CD14-positive monocyte (primary cell): Measurements from ENCODE around the gene GINS1. TPM values are rescaled to one million over a fixed set of nuclear protein-coding genes. Genes with fewer than 3 reads are reported as not detected.

Experiments used
- DNase-seq, 3 donors: peaks; one replicate each; pipeline ENCODE4 v3.0.0-alpha.2; 2011 to 2022
- H2AFZ ChIP-seq: 2 replicates; pipeline ENCODE4 v1.6.0; 2012; ENCODE audit warnings: mild to moderate bottlenecking, low read depth, low read length, inconsistent platforms; ENCODE audit not compliant: insufficient read depth, poor library complexity, severe bottlenecking
- H3K27ac ChIP-seq, 2 donors: 1 replicate in 1 of 2; 2 replicates in 1 of 2; pipeline ENCODE4 v1.5.1; 2012 to 2013; ENCODE audit warnings: low read length in 2 of 2, control low read depth in 1 of 2, inconsistent platforms in 1 of 2, low read depth in 1 of 2, mild to moderate bottlenecking in 1 of 2
- H3K27me3 ChIP-seq, 2 donors: one replicate each; pipeline versions ENCODE4 v1.6.0 to v1.6.1; 2011 to 2013; ENCODE audit warnings: low read length in 2 of 2; ENCODE audit not compliant: control insufficient read depth in 2 of 2, insufficient read depth in 2 of 2
- H3K36me3 ChIP-seq, 2 donors: replicated peaks in 1 of 2; 1 replicate in 1 of 2; 2 replicates in 1 of 2; pipeline versions ENCODE4 v1.5.1 to v1.6.1; 2012 to 2013; ENCODE audit warnings: low read length in 2 of 2, control low read depth in 1 of 2, inconsistent platforms in 1 of 2, mild to moderate bottlenecking in 1 of 2; ENCODE audit not compliant: insufficient read depth in 2 of 2, control insufficient read depth in 1 of 2
- H3K4me1 ChIP-seq, 2 donors: 1 replicate in 1 of 2; 2 replicates in 1 of 2; pipeline versions ENCODE4 v1.5.1 to v1.6.1; 2012 to 2013; ENCODE audit warnings: low read length in 2 of 2, control low read depth in 1 of 2, inconsistent platforms in 1 of 2, mild to moderate bottlenecking in 1 of 2, moderate library complexity in 1 of 2; ENCODE audit not compliant: insufficient read depth in 2 of 2, control insufficient read depth in 1 of 2
- H3K4me2 ChIP-seq: replicated peaks from 2 replicates; pipeline ENCODE3; 2012; ENCODE audit warnings: low read length, moderate library complexity, mild to moderate bottlenecking; ENCODE audit not compliant: poor library complexity, severe bottlenecking; ENCODE audit errors: extremely low read depth
- H3K4me3 ChIP-seq, 3 experiments: fragments of 200-600 bp in 1 of 3; sonication (generic) in 1 of 3; replicated peaks in 1 of 3; 1 replicate in 2 of 3; 2 replicates in 1 of 3; pipeline ENCODE4 v1.5.1; 2011 to 2013; ENCODE audit warnings: low read length in 3 of 3, mild to moderate bottlenecking in 3 of 3, control low read depth in 2 of 3, low read depth in 2 of 3, inconsistent platforms in 1 of 3, moderate library complexity in 1 of 3
- H3K79me2 ChIP-seq: 2 replicates; pipeline ENCODE4 v1.6.0; 2012; ENCODE audit warnings: mild to moderate bottlenecking, control low read depth, inconsistent platforms, low read length, moderate library complexity; ENCODE audit not compliant: insufficient read depth
- H3K9ac ChIP-seq: 2 replicates; pipeline ENCODE4 v1.6.0; 2017; ENCODE audit warnings: low read length, mild to moderate bottlenecking; ENCODE audit not compliant: insufficient read depth, poor library complexity, severe bottlenecking
- H3K9me3 ChIP-seq, 2 donors: replicated peaks in 1 of 2; 1 replicate in 1 of 2; 2 replicates in 1 of 2; pipeline versions ENCODE4 v1.5.1 to v1.6.1; 2012 to 2013; ENCODE audit warnings: low read length in 2 of 2, control low read depth in 1 of 2; ENCODE audit not compliant: control insufficient read depth in 1 of 2, insufficient read depth in 1 of 2
- H4K20me1 ChIP-seq: 2 replicates; pipeline ENCODE4 v1.6.0; 2012; ENCODE audit warnings: mild to moderate bottlenecking, low read length, control low read depth, moderate library complexity; ENCODE audit not compliant: insufficient read depth
- H3K27ac Mint-ChIP-seq, 7 donors: one replicate each; pipeline ENCODE4 v1.8.0; 2020; ENCODE audit warnings: mild to moderate bottlenecking in 7 of 7, mixed read lengths in 7 of 7, moderate library complexity in 6 of 7, inconsistent platforms in 2 of 7
- H3K27me3 Mint-ChIP-seq, 3 donors: one replicate each; pipeline ENCODE4 v1.8.0; 2021 to 2022; ENCODE audit warnings: low read depth in 3 of 3, mild to moderate bottlenecking in 3 of 3, mixed read lengths in 3 of 3, moderate library complexity in 3 of 3, inconsistent platforms in 1 of 3
- H3K36me3 Mint-ChIP-seq, 2 donors: one replicate each; pipeline ENCODE4 v1.8.0; 2020; ENCODE audit warnings: mixed read lengths in 2 of 2, inconsistent platforms in 1 of 2, mild to moderate bottlenecking in 1 of 2
- H3K4me1 Mint-ChIP-seq: one replicate; pipeline ENCODE4 v1.8.0; 2020; ENCODE audit warnings: mild to moderate bottlenecking, mixed read lengths
- H3K4me3 Mint-ChIP-seq, 2 donors: one replicate each; pipeline ENCODE4 v1.8.0; 2020; ENCODE audit warnings: mild to moderate bottlenecking in 2 of 2, mixed read lengths in 2 of 2, moderate library complexity in 1 of 2
- H3K9me3 Mint-ChIP-seq, 7 donors: one replicate each; pipeline ENCODE4 v1.8.0; 2020 to 2022; ENCODE audit warnings: mixed read lengths in 7 of 7, mild to moderate bottlenecking in 6 of 7, moderate library complexity in 6 of 7, inconsistent platforms in 2 of 7
- CTCF ChIP-seq: fragments of 200-600 bp; IDR thresholded peaks from one replicate; pipeline ENCODE4 v1.8.0; 2022; ENCODE audit warnings: antibody characterized with exemption, mild to moderate bottlenecking
- WGBS: methylation state at CpG from one replicate; pipeline ENCODE4 v1.1.5; 2013; ENCODE audit warnings: missing lambda C conversion rate; ENCODE audit not compliant: insufficient coverage; 5-methylcytosine and 5-hydroxymethylcytosine counted together
- intact Hi-C, 2 donors: fragments of 100-400 bp; cut with micrococcal nuclease; formaldehyde crosslinking; loops; one replicate each; pipeline versions ENCODE4 v1.15.0 to v1.15.1; 2023
- polyA plus RNA-seq, 3 donors: library from polyadenylated mRNA; depleted of rRNA in 1 of 3; unstranded in 2 of 3; stranded (reverse) in 1 of 3; fragments of 300-500 nt in 2 of 3; fragments of >200 nt in 1 of 3; fragmentation: Illumina TruSeq in 2 of 3; gene quantifications; 1 replicate in 2 of 3; 2 replicates in 1 of 3; pipeline ENCODE4 v1.2.3, GENCODE V29; 2012 to 2021

Gene GINS1
- polyA plus RNA-seq, 3 donors, result 0.16 to 0.48 (median 0.28) TPM

DNA sequence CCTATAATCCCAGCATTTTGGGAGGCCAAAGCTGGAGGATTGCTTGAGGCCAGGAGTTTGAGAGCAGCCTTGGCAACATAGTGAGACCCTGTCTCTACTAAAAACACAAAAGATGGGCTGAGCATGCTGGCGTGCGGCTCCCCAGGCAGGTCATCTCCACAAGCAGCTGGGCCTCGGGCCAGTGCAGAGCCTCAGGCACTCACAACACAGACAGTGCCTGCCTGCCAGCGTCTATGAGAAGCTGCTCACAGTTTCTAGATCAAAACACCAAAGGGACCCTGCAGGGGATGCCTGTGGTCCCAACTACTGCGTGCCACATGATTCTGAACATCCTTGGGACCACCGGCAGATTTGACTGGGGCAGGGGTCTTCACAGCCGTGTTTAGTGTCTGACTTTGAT is 59.4 kb downstream of the GINS1 start:
- H4K20me1 ChIP-seq, result no peaks in the 10 kb centered on the region
- Mint-ChIP-seq H3K27ac (no peak overlapping the region), H3K4me3 (no peak overlapping the region), H3K36me3 (no peaks in the 10 kb centered on the region), H3K27me3 (peaks cover 0 to 4% (median 2%) of the 10 kb centered on the region in 3 donors), H3K4me1 (peaks cover 11% of the 10 kb centered on the region), H3K9me3 (no peaks in the 10 kb centered on the region)
- intact Hi-C loops, result no loop called here
- H2AFZ ChIP-seq, result no peak overlapping the region
- H3K27me3 ChIP-seq, result no peaks in the 10 kb centered on the region
- H3K9me3 ChIP-seq, result no peaks in the 10 kb centered on the region
- no peak for DNase-seq
- no peak overlapping the region for H3K4me2 ChIP-seq
- no peak overlapping the region for H3K9ac ChIP-seq
- TF ChIP-seq CTCF, result no peak
- H3K36me3 ChIP-seq, result no peaks in the 10 kb centered on the region
- no peak overlapping the region for H3K27ac ChIP-seq
- peaks cover 5% of the 10 kb centered on the region in 2 donors for H3K4me1 ChIP-seq
- H3K4me3 ChIP-seq, result no peak overlapping the region
- no peaks in the 10 kb centered on the region for H3K79me2 ChIP-seq
- WGBS, result 98% methylated on average over 6 of the region's 7 CpGs

GRCh38 chr20:25467441-25467840 is 60.0 kb downstream of the GINS1 start:
- H3K27me3 ChIP-seq, result no peaks in the 10 kb centered on the region
- H4K20me1 ChIP-seq, result no peaks in the 10 kb centered on the region
- Mint-ChIP-seq H3K9me3 (no peaks in the 10 kb centered on the region), H3K4me3 (no peak overlapping the region), H3K27ac (no peak overlapping the region), H3K36me3 (no peaks in the 10 kb centered on the region), H3K4me1 (peaks cover 6% of the 10 kb centered on the region), H3K27me3 (peaks cover 0 to 4% (median 2%) of the 10 kb centered on the region in 3 donors)
- no peaks in the 10 kb centered on the region for H3K4me1 ChIP-seq
- no peak overlapping the region for H3K9ac ChIP-seq
- no peak overlapping the region for H3K4me3 ChIP-seq
- H2AFZ ChIP-seq, result no peak overlapping the region
- TF ChIP-seq CTCF, result no peak
- DNase-seq, result no peak
- intact Hi-C loops, result no loop called here
- no peak overlapping the region for H3K4me2 ChIP-seq
- no peaks in the 10 kb centered on the region for H3K79me2 ChIP-seq
- H3K27ac ChIP-seq, result no peak overlapping the region
- H3K36me3 ChIP-seq, result no peaks in the 10 kb centered on the region
- WGBS, result 95% methylated on average over 6 of the region's 8 CpGs
- no peaks in the 10 kb centered on the region for H3K9me3 ChIP-seq
